Activated CD4-positive, alpha-beta T cell treated with anti-CD3 and anti-CD28 coated beads for 4 hours (primary cell): ENCODE data around the gene GAP43.

ENCODE experiments used
- DNase-seq, 2 donors: peaks; one replicate each; pipeline ENCODE4 v3.0.0-alpha.2; 2020

The GAP43 gene

DNA sequence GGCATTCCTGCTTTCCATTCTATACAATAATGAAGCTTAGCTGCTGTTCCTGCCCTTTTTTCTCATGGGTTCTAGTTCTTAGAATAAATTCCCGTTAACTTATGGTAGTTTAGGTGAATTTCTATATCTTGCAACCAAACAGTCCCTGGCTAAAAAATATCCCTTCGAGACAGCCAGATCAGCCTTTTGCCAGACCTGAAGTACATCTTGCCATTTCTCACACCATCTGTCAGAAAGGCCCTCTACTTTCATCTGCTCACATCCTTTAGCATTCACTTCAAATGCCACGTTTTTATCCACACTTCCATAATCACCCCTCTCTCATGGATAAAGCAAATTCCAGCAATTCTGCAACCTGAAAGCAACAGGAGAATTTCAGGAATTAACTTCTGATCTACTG is 145.4 kb downstream of the GAP43 start:
- DNase-seq: no peak
